Breast epithelium (tissue), 4 donors: ENCODE results near the gene HIGD1B. TPM values are rescaled to one million over a fixed set of nuclear protein-coding genes. Genes with fewer than 3 reads are reported as not detected.

Source experiments
- DNase-seq, 2 donors: peaks; one replicate each; pipeline ENCODE4 v3.0.0-alpha.2; 2019; ENCODE audit warnings: low spot score in 2 of 2
- H3K27ac ChIP-seq, 2 donors: fragments of 200-600 bp; sonication (generic) in 1 of 2; one replicate each; pipeline ENCODE4 v1.5.1; 2016 to 2019; ENCODE audit warnings: mild to moderate bottlenecking in 1 of 2
- H3K27me3 ChIP-seq, 2 donors: fragments of 200-600 bp; sonication (generic) in 1 of 2; one replicate each; pipeline versions ENCODE4 v1.5.1 to v1.6.0; 2017 to 2019; ENCODE audit warnings: control low read depth in 1 of 2, mild to moderate bottlenecking in 1 of 2
- H3K36me3 ChIP-seq: fragments of 200-600 bp; one replicate; pipeline ENCODE4 v1.5.1; 2019
- H3K4me1 ChIP-seq, 2 donors: fragments of 200-600 bp; sonication (generic); one replicate each; pipeline ENCODE4 v1.5.1; 2016 to 2019; ENCODE audit warnings: control low read depth in 1 of 2
- H3K4me3 ChIP-seq, 3 donors: fragments of 200-600 bp; sonication (generic); 1 replicate in 2 of 3; 2 replicates in 1 of 3; pipeline ENCODE4 v1.5.1; 2016 to 2019; ENCODE audit warnings: mild to moderate bottlenecking in 3 of 3, moderate library complexity in 2 of 3
- H3K9me3 ChIP-seq, 2 donors: fragments of 200-600 bp; sonication (generic) in 1 of 2; one replicate each; pipeline ENCODE4 v1.5.1; 2016 to 2019; ENCODE audit warnings: control low read depth in 1 of 2
- POLR2A ChIP-seq: fragments of 450-650 bp; IDR thresholded peaks from one replicate; pipeline ENCODE4 v1.6.1; 2016; ENCODE audit warnings: antibody characterized with exemption, mild to moderate bottlenecking, moderate library complexity
- POLR2AphosphoS5 ChIP-seq, 3 donors: sonication (generic); formaldehyde crosslinking; IDR thresholded peaks; one replicate each; pipeline ENCODE4 v1.6.1; 2017; ENCODE audit warnings: antibody characterized with exemption in 3 of 3
- intact Hi-C: fragments of 100-400 bp; cut with DNase I; formaldehyde crosslinking; loops from one replicate; pipeline ENCODE4 v1.15.1; 2023; ENCODE audit warnings: low total_unique reads
- total RNA-seq, 3 donors: library from RNA; depleted of rRNA; stranded (reverse); fragments of >200 nt; gene quantifications; one replicate each; pipeline ENCODE4 v1.1.0, GENCODE V29; 2016
- TF ChIP-seq, protein P1 (sequence below), 3 donors: fragments of 450-650 bp; IDR thresholded peaks; one replicate each; pipeline ENCODE4 v1.5.1; 2016 to 2017; ENCODE audit warnings: antibody characterized with exemption in 3 of 3, mild to moderate bottlenecking in 3 of 3, moderate library complexity in 3 of 3

Gene HIGD1B
- total RNA-seq, 3 donors from 2014 or later: 0.98 to 1.0 TPM; not detected in 1

- DNase-seq: no peak
- no peak overlapping the region for H3K4me3 ChIP-seq
- intact Hi-C loops: no loop called here
- H3K27me3 ChIP-seq: no peaks in the 10 kb centered on the region
- no peaks in the 10 kb centered on the region for H3K4me1 ChIP-seq
- peaks cover 12% of the 10 kb centered on the region for H3K36me3 ChIP-seq
- peak overlapping the region in 1 of 2 donors; percentile 25 for H3K27ac ChIP-seq
- TF ChIP-seq, protein P1, sequence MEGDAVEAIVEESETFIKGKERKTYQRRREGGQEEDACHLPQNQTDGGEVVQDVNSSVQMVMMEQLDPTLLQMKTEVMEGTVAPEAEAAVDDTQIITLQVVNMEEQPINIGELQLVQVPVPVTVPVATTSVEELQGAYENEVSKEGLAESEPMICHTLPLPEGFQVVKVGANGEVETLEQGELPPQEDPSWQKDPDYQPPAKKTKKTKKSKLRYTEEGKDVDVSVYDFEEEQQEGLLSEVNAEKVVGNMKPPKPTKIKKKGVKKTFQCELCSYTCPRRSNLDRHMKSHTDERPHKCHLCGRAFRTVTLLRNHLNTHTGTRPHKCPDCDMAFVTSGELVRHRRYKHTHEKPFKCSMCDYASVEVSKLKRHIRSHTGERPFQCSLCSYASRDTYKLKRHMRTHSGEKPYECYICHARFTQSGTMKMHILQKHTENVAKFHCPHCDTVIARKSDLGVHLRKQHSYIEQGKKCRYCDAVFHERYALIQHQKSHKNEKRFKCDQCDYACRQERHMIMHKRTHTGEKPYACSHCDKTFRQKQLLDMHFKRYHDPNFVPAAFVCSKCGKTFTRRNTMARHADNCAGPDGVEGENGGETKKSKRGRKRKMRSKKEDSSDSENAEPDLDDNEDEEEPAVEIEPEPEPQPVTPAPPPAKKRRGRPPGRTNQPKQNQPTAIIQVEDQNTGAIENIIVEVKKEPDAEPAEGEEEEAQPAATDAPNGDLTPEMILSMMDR (IDR thresholded peaks at IDR 0.05): no peak
- TF ChIP-seq POLR2A: no peak
- TF ChIP-seq POLR2AphosphoS5 (IDR thresholded peaks at IDR 0.05): no peak
- H3K9me3 ChIP-seq: no peaks in the 10 kb centered on the region
Observed at GRCh38 chr17:44848961-44849489, 1.3 kb downstream of the HIGD1B start.

DNA sequence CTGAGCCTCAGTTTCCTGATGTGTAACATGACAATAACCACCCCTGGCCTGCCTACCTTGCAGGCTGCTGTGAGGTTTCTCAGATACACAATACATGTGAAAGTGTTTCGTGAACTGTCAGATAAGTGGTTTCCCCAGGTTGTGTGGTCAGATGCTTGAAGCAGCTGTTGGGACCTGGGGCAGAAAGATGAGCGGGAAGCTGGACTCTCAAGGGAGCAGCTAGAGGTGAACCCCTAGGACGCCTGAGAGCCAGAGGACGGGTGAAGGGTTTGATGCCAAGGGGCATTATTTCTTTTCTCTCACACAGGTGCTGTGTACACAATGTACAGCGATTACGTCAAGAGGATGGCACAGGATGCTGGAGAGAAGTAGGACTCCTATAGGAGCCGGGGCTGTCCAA is 2.3 kb downstream of the HIGD1B start:
- H3K27me3 ChIP-seq: no peaks in the 10 kb centered on the region
- peaks cover 12% of the 10 kb centered on the region for H3K36me3 ChIP-seq
- H3K27ac ChIP-seq: no peak overlapping the region
- no peak for TF ChIP-seq POLR2AphosphoS5 (IDR thresholded peaks at IDR 0.05)
- no peaks in the 10 kb centered on the region for H3K9me3 ChIP-seq
- intact Hi-C loops: loop anchor here (5.0 kb wide), 1 partner anchor 498 kb away; no protein-coding TSS in a partner anchor
- H3K4me1 ChIP-seq: no peaks in the 10 kb centered on the region
- no peak overlapping the region for H3K4me3 ChIP-seq
- no peak for DNase-seq

- TF ChIP-seq POLR2A: no peak
- TF ChIP-seq, protein P1 (IDR thresholded peaks at IDR 0.05): no peak
- no peak for TF ChIP-seq POLR2AphosphoS5 (IDR thresholded peaks at IDR 0.05)
- no peak overlapping the region for H3K4me3 ChIP-seq
- intact Hi-C loops: loop anchor here (5.0 kb wide), 1 partner anchor 498 kb away; no protein-coding TSS in a partner anchor
- H3K9me3 ChIP-seq: no peaks in the 10 kb centered on the region
- H3K27me3 ChIP-seq: no peaks in the 10 kb centered on the region
- DNase-seq: no peak
- peaks cover 12% of the 10 kb centered on the region for H3K36me3 ChIP-seq
- no peaks in the 10 kb centered on the region for H3K4me1 ChIP-seq
- H3K27ac ChIP-seq: peak overlapping the region in 1 of 2 donors; percentile 25
Observed at GRCh38 chr17:44850612-44851011, 2.9 kb downstream of the HIGD1B start.

DNA sequence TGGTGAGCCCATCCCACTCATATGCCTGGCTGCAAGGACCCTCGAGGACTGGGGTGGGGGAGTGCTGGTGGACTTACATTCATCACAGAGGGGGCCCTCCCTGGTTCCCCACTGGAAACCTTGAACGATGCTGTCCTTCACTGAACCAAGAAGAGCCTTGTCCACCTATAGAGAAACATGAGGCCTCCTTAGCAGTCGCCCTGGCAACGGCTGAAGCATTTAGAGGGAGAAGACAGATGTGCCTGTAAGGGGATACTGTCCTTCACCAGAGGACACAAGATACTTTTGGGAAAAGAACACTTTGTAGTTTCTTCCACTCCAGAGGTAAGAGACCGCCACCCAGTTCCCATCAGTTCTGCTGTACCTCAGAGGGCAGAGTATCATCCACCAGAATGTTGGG is 6.5 kb downstream of the HIGD1B start:
- Histone ChIP-seq H3K27ac (no peak overlapping the region), H3K4me1 (no peaks in the 10 kb centered on the region), H3K4me3 (no peak overlapping the region), H3K27me3 (no peaks in the 10 kb centered on the region), H3K36me3 (peaks cover 12% of the 10 kb centered on the region), H3K9me3 (no peaks in the 10 kb centered on the region)
- no peak for TF ChIP-seq POLR2AphosphoS5 (IDR thresholded peaks at IDR 0.05)
- intact Hi-C loops: loop anchor here (5.0 kb wide), 1 partner anchor 502 kb away; no protein-coding TSS in a partner anchor
- no peak for DNase-seq

DNA sequence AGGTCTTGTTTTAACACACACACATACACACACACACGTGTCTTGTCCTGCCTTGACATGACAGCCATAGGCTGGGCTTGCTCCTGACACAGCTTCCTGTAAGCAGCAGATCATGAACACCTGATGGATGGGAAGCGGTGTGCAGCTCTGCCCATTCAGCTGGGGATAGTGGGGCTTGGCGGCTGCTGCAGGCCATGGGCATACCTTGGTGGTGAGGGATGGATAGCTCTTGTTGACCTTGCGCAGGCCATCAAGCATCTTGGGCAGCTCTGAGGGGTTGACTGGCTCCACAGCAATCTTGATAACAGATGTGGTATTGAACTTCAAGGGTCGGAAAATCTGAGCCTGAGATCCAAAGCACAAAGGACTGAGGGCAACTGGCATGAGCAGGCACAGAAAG is 12.0 kb downstream of the HIGD1B start:
- Histone ChIP-seq H3K27me3 (no peaks in the 10 kb centered on the region), H3K27ac (no peak overlapping the region), H3K4me1 (no peaks in the 10 kb centered on the region), H3K36me3 (peaks cover 6% of the 10 kb centered on the region), H3K9me3 (no peaks in the 10 kb centered on the region), H3K4me3 (no peak overlapping the region)
- intact Hi-C loops: no loop called here
- TF ChIP-seq, protein P1 (IDR thresholded peaks at IDR 0.05): no peak
- no peak for TF ChIP-seq POLR2AphosphoS5 (IDR thresholded peaks at IDR 0.05)
- no peak for TF ChIP-seq POLR2A
- no peak for DNase-seq

- TF ChIP-seq POLR2A: no peak
- TF ChIP-seq, protein P1 (IDR thresholded peaks at IDR 0.05): no peak
- no peak for TF ChIP-seq POLR2AphosphoS5 (IDR thresholded peaks at IDR 0.05)
- Histone ChIP-seq H3K27ac (no peak overlapping the region), H3K36me3 (peaks cover 6% of the 10 kb centered on the region), H3K4me1 (no peaks in the 10 kb centered on the region), H3K4me3 (no peak overlapping the region), H3K9me3 (no peaks in the 10 kb centered on the region), H3K27me3 (no peaks in the 10 kb centered on the region)
- no peak for DNase-seq
- intact Hi-C loops: no loop called here
Observed at GRCh38 chr17:44862278-44862914, 14.7 kb downstream of the HIGD1B start.
